ENCODE data around the gene ARHGEF11. TPM values are rescaled to one million over a fixed set of nuclear protein-coding genes. Genes with fewer than 3 reads are reported as not detected.

ARHGEF11 gene
- total RNA-seq, 1 experiment from 2014 or later, result 23.8 TPM

DNA sequence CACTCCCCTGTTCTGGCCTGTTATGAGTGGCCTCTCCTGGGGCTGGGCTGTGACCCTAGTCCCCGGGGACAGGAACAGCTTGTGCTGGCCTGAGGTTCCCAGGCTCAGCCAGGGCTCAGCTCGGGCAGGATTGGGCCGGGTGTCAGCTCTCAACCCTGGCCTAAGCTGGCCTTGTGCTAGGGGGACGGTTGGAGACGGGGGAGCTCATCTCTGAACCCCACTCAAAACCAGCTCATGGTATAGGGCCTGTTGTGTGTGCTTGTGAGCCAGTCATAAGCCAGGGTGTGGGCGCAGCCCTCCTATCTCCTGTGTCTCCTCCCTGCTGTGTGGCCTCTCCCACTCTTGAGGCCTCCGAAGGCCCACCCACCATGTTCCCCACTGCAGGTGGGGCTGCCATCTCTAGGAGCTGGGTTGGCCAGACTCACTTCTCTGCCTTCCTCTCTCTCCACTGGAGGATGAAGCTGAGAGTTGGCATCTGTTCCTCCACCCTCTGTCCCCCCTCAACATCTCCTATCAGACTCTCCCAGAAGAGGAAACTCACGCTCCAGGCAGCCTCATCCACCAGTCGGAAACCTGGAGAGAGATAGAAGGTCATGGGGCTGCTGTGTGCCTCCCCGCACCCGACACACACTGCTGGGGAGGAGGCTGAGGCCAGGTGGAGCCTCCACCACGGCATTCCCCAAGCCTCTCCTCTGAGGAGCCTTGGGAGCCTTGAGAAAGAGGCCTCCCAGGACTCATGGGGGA, 150.7 kb downstream of the ARHGEF11 start:
- in situ Hi-C loops (cut with HindIII; ENCODE audit: low pct_unique_long_range_greater_than_20kb, low sequenced_read_pairs), result no loop called here

GRCh38 chr1:156894001-156894400, 151.5 kb downstream of the ARHGEF11 start:
- no peak for DNase-seq (ENCODE audit: low read depth)
- in situ Hi-C loops (cut with HindIII; ENCODE audit: low pct_unique_long_range_greater_than_20kb, low sequenced_read_pairs), result no loop called here

More for the DNA sequence above, 150.7 kb downstream of the ARHGEF11 start:
- no peak for DNase-seq (ENCODE audit: low read depth)

- no peak for DNase-seq (ENCODE audit: low read depth)
- in situ Hi-C loops (cut with HindIII; ENCODE audit: low pct_unique_long_range_greater_than_20kb, low sequenced_read_pairs), result no loop called here
These were observed 152.2 kb downstream of the ARHGEF11 start, which contains the start of gene PEAR1 for GRCh38 chr1:156893048-156893953. TSS of gene PEAR1 (plus strand) at chr1:156893718. CDS start at chr1:156903927, 10,209 bp downstream.

DNA sequence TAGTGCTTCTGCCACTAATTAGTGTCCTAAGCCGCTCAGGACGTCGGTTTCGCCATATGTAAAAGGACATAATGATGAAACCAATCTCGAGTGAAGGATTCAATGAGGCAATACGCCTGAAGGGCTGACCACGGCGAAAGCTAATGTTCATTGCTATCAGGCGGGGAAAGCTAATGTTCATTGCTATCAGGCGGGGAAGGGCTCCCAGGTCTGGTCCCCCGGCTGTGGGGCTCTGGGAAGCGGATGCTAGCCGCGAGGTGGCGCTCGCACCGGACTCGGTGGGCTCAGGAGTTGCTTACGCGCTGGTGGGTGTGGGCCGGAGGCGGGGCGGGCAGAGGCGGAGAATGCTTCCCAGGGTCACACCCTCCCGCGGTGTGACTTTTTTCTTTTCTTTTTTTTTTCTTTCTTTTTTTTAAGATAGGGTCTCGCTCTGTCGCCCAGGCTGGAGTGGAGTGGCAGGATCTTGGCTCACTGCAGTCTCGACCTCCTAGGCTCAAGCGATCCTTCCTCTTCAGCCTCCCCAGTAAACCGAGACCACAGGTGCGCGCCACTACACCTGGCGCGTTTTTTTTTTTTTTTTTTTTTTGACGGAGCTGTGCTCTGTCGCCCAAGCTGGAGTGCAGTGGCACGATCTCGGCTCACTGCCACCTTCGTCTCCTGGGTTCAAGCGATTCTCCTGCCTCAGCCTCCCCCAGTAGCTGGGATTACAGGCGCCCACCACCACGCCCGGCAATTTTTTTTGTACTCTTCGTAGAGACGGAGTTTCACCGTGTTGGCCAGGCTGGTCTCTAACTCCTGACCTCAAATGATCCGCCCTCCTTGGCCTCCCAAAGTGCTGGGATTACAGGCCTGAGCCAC, 153.1 kb downstream of the ARHGEF11 start:
- in situ Hi-C loops (cut with HindIII; ENCODE audit: low pct_unique_long_range_greater_than_20kb, low sequenced_read_pairs), result no loop called here
- DNase-seq (ENCODE audit: low read depth), result peak; percentile 76

DNA sequence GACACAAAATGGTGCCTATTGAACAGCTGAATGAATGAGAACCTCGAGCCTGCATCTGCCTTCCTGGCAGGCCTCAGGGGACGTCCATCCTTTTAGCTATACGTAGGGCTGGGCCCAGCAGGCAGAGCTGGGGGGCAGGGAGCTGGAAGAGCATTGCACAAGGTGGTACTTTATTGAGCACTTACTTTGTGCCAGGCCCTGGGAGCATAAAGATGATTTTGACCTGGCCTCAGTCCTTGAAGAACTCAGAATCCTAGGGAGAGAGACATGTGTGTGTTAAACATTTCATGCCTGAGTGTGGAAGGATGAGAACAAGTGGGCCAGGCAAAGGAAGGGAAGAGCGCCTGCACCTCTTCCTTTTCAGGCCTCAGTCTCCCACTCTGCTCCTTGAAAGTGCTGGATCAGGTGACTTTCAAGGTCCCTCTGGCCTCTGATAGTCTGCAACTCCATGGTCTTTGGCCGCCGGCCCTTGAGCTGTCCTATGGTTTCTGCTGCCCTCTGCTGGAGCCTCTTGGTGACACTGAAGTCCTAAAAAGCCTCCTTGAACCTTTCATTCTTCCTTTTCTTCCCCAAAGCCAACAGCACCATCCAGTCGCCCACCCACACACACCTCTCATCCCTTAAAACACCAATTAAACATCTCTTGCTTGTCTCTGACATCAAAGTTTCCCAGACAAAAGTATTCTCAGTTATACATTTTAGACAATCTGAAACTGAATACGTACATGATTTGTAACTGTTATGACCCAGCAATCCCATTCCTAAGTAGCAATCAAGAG, 155.6 kb downstream of the ARHGEF11 start:
- in situ Hi-C loops (cut with HindIII; ENCODE audit: low pct_unique_long_range_greater_than_20kb, low sequenced_read_pairs), result no loop called here
- DNase-seq (ENCODE audit: low read depth), result peak; percentile 61

- DNase-seq (ENCODE audit: low read depth), result no peak
- in situ Hi-C loops (cut with HindIII; ENCODE audit: low pct_unique_long_range_greater_than_20kb, low sequenced_read_pairs), result no loop called here
These were observed 157.8 kb downstream of the ARHGEF11 start for GRCh38 chr1:156887734-156888133.

- in situ Hi-C loops (cut with HindIII; ENCODE audit: low pct_unique_long_range_greater_than_20kb, low sequenced_read_pairs), result no loop called here
- no peak for DNase-seq (ENCODE audit: low read depth)
These were observed 158.2 kb downstream of the ARHGEF11 start for GRCh38 chr1:156887317-156887716.

GRCh38 chr1:156886583-156887281, 158.8 kb downstream of the ARHGEF11 start:
- in situ Hi-C loops (cut with HindIII; ENCODE audit: low pct_unique_long_range_greater_than_20kb, low sequenced_read_pairs), result no loop called here

DNA sequence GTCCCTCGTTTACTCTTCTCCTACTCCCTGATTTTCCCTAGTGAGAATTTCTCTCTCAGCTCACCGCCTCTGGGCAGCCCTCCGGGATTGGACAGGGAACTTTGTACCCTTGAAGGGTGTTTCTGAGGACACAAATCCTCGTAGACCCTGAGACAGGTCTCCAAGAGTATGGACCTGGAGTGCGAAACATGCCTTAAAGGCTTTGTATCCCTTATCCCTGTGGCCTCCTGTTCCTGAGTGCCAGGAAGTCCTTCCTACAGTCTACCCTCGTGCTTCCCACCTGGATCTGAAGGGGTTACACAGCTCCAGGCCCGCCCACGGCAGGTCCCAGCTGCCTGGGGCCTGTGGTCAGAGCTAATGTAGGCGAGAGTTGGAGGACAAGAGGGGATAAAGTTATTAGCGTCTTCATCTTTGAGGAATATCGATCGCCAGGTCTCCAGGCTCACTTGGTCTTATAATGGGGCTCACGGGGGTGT, 159.6 kb downstream of the ARHGEF11 start:
- no peak for DNase-seq (ENCODE audit: low read depth)
- in situ Hi-C loops (cut with HindIII; ENCODE audit: low pct_unique_long_range_greater_than_20kb, low sequenced_read_pairs), result no loop called here

More at GRCh38 chr1:156886583-156887281, 158.8 kb downstream of the ARHGEF11 start:
- DNase-seq (ENCODE audit: low read depth), result no peak

- in situ Hi-C loops (cut with HindIII; ENCODE audit: low pct_unique_long_range_greater_than_20kb, low sequenced_read_pairs), result no loop called here
- DNase-seq (ENCODE audit: low read depth), result no peak
These were observed 160.2 kb downstream of the ARHGEF11 start for GRCh38 chr1:156885314-156885713.

Other genes with a start within 250 kb of the ARHGEF11 start
- not detected in 2 replicates for gene SH2D2A, start 228.9 kb downstream of the ARHGEF11 start, total RNA-seq (2014; rRNA removed; shearing (Covaris generic); ENCODE audit: low replicate concordance)
- gene INSRR, start 186.6 kb downstream of the ARHGEF11 start, total RNA-seq (2014; rRNA removed; shearing (Covaris generic); ENCODE audit: low replicate concordance), result 0.03 TPM in 1 of 2 replicates, not detected in the other
- not detected in 2 replicates for gene NTRK1, start 184.9 kb downstream of the ARHGEF11 start, total RNA-seq (2014; rRNA removed; shearing (Covaris generic); ENCODE audit: low replicate concordance)
- gene PEAR1, start 152.0 kb downstream of the ARHGEF11 start, total RNA-seq (2014; rRNA removed; shearing (Covaris generic); ENCODE audit: low replicate concordance), result 0.88 and 5.0 TPM in 2 replicates
- 0.14 TPM in 1 of 2 replicates, not detected in the other for gene LRRC71, start 125.1 kb downstream of the ARHGEF11 start, total RNA-seq (2014; rRNA removed; shearing (Covaris generic); ENCODE audit: low replicate concordance)
- not detected in 2 replicates for gene ETV3L, start 54.1 kb upstream of the ARHGEF11 start, total RNA-seq (2014; rRNA removed; shearing (Covaris generic); ENCODE audit: low replicate concordance)
- 5.2 and 7.3 TPM in 2 replicates for gene ETV3, start 92.7 kb upstream of the ARHGEF11 start, total RNA-seq (2014; rRNA removed; shearing (Covaris generic); ENCODE audit: low replicate concordance)

Data from Caki2 (cell line).